ENCODE results near the gene ERC2. TPM values are rescaled to one million over a fixed set of nuclear protein-coding genes. Genes with fewer than 3 reads are reported as not detected.

ERC2 gene
- total and polyA plus RNA-seq, 2 of the 8 experiments (the other 6 are each of a cell fraction or from before 2014, with no cell fraction given), result 16.4 to 22.8 TPM

DNA sequence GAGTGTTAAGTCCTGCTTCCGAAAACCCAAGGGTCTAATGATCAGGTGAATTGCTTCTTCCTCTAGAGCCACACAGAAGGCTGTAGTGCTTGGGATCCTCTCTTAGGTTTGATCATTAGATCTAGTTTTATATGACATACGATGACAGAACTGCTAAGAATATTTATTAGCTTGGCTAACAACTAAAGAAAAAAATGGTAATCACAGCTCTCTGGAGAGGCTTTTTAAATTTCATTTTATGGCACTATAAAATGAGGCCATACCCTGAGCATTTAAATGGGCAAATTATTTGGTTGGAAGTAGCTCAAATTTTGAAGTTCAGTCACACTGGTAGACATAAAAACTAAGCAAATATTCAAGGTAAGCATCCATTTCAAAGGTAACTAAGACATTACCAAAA is 498.6 kb downstream of the ERC2 start:
- no peaks in the 10 kb centered on the region for H3K27me3 ChIP-seq (replicated peaks in 1 of 4; ENCODE audit: control insufficient read depth in 3 of 4, extremely low read depth in 1 of 4, insufficient read depth in 3 of 4, low read length in 3 of 4)
- FAIRE-seq, result no peak
- 91% methylated on average over 2 of the region's 2 CpGs; no CpG with 5 or more reads in 1 of the 2 experiments for WGBS, 2 experiments (ENCODE audit: extremely low coverage in 1 of 2, insufficient coverage in 1 of 2, insufficient read length in 1 of 2, insufficient replicate concordance in 2 of 2, low coverage in 1 of 2, low lambda C conversion rate in 2 of 2, missing lambda C conversion rate in 1 of 2)
- H2AFZ ChIP-seq (ENCODE audit: low read length), result no peak overlapping the region
- no peaks in the 10 kb centered on the region for H3K79me1 ChIP-seq (ENCODE audit: low read depth, low read length)
- H3K9me3 ChIP-seq (ENCODE audit: insufficient read depth in 2 of 2, low read depth in 1 of 2, low read length in 1 of 2), result no peaks in the 10 kb centered on the region
- H3K56ac ChIP-seq (replicated peaks; ENCODE audit: insufficient read length, low read depth, low read length), result no peak overlapping the region
- H2BK12ac ChIP-seq (ENCODE audit: low read depth, low read length), result no peak overlapping the region
- no peaks in the 10 kb centered on the region for H3K23me2 ChIP-seq (ENCODE audit: low read depth, low read length)
- H4K8ac ChIP-seq (ENCODE audit: extremely low read depth, insufficient read depth, low read length), result no peak overlapping the region
- no peaks in the 10 kb centered on the region for H3K36me3 ChIP-seq (ENCODE audit: control insufficient read depth in 2 of 4, insufficient read depth in 4 of 4, low read length in 3 of 4)
- no peak overlapping the region for H2BK120ac ChIP-seq (replicated peaks; ENCODE audit: low read depth, low read length)
- no peak overlapping the region for H4K91ac ChIP-seq (replicated peaks; ENCODE audit: insufficient read length, low read length)
- no peak overlapping the region for H3K14ac ChIP-seq (ENCODE audit: insufficient read length)
- H3K9ac ChIP-seq (replicated peaks in 1 of 4; ENCODE audit: extremely low read depth in 1 of 4, low read depth in 3 of 4, low read length in 3 of 4), result no peak overlapping the region
- H3K23ac ChIP-seq (ENCODE audit: insufficient read length), result no peak overlapping the region
- no peak overlapping the region for H2BK20ac ChIP-seq (ENCODE audit: low read length)
- no peak overlapping the region for H4K5ac ChIP-seq (ENCODE audit: insufficient read length, low read depth, low read length)
- ChIA-PET CTCF (ENCODE audit: partially characterized antibody) (interaction anchor here (1.1 kb wide), 1 partner anchor 26 kb away, joined by 3 read pairs; no protein-coding TSS in a partner anchor), POLR2A (ENCODE audit: partially characterized antibody) (no interaction called here)
- H3K79me2 ChIP-seq (ENCODE audit: control insufficient read depth in 1 of 2, insufficient read depth in 2 of 2, low read length in 2 of 2), result no peaks in the 10 kb centered on the region
- no peak overlapping the region for H2BK15ac ChIP-seq (ENCODE audit: low read length)
- no peak for DNase-seq (ENCODE audit: low read depth in 1 of 2, low spot score in 2 of 2)
- no peak overlapping the region for H3K4me2 ChIP-seq (ENCODE audit: insufficient read depth in 1 of 2, low read depth in 2 of 2, low read length in 2 of 2)
- H3K27ac ChIP-seq (ENCODE audit: low read depth, low read length), result no peak overlapping the region
- no peak overlapping the region for H3K18ac ChIP-seq (ENCODE audit: extremely low read depth, low read length)
- no peaks in the 10 kb centered on the region for H3K4me1 ChIP-seq (replicated peaks in 1 of 4; ENCODE audit: control insufficient read depth in 3 of 4, insufficient read depth in 4 of 4, low read length in 3 of 4)
- no peak overlapping the region for H3K4ac ChIP-seq (replicated peaks; ENCODE audit: insufficient read length, low read depth, low read length)
- H2AK5ac ChIP-seq (ENCODE audit: low read depth, low read length), result no peak overlapping the region
- H4K20me1 ChIP-seq (replicated peaks in 1 of 2; ENCODE audit: control insufficient read depth in 1 of 2, insufficient read depth in 2 of 2, low read length in 2 of 2), result no peaks in the 10 kb centered on the region
- TF ChIP-seq SP2 (IDR thresholded peaks at IDR 0.05; ENCODE audit: low read length), result no peak
- TF ChIP-seq SP1 (IDR thresholded peaks at IDR 0.05; ENCODE audit: low read depth, low read length), result no peak
- TF ChIP-seq SRF (IDR thresholded peaks at IDR 0.05; ENCODE audit: low read depth, low read length), result no peak
- no peak for TF ChIP-seq TAF1 (IDR thresholded peaks at IDR 0.05; ENCODE audit: low read depth, low read length)
- TF ChIP-seq CEBPB (IDR thresholded peaks at IDR 0.05; ENCODE audit: low read depth, low read length), result no peak
- TF ChIP-seq CHD1 (IDR thresholded peaks at IDR 0.05; ENCODE audit: low read depth, low read length), result no peak
- TF ChIP-seq JUND (IDR thresholded peaks at IDR 0.05; ENCODE audit: low read length), result no peak
- no peak overlapping the region for H3K4me3 ChIP-seq (ENCODE audit: extremely low read depth in 1 of 4, insufficient read depth in 2 of 4, low read depth in 3 of 4, low read length in 4 of 4)
- no peak overlapping the region for H2BK5ac ChIP-seq (ENCODE audit: low read depth, low read length)

Measured in H1 (cell line).